ENCODE data around the gene ATP6V0A1. TPM values are rescaled to one million over a fixed set of nuclear protein-coding genes. Genes with fewer than 3 reads are reported as not detected.
"Not testable (repeated sequence)": the region's sequence is repeated elsewhere in the genome, so short reads cannot be mapped to it uniquely, and the experiment has no call there.

ATP6V0A1 gene
- total and polyA plus RNA-seq, 3 donors from 2014 or later: 89.9 to 143 (median 131) TPM

GRCh38 chr17:42453439-42453838 lies 5.2 kb upstream of the ATP6V0A1 start:
- intact Hi-C loops (cut with DNase I; ENCODE audit: low total_unique reads): no loop called here
- TF ChIP-seq, protein P1, sequence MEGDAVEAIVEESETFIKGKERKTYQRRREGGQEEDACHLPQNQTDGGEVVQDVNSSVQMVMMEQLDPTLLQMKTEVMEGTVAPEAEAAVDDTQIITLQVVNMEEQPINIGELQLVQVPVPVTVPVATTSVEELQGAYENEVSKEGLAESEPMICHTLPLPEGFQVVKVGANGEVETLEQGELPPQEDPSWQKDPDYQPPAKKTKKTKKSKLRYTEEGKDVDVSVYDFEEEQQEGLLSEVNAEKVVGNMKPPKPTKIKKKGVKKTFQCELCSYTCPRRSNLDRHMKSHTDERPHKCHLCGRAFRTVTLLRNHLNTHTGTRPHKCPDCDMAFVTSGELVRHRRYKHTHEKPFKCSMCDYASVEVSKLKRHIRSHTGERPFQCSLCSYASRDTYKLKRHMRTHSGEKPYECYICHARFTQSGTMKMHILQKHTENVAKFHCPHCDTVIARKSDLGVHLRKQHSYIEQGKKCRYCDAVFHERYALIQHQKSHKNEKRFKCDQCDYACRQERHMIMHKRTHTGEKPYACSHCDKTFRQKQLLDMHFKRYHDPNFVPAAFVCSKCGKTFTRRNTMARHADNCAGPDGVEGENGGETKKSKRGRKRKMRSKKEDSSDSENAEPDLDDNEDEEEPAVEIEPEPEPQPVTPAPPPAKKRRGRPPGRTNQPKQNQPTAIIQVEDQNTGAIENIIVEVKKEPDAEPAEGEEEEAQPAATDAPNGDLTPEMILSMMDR (IDR thresholded peaks at IDR 0.05): no peak
- no peak for TF ChIP-seq POLR2A (IDR thresholded peaks at IDR 0.05)
- no peak overlapping the region for H3K27ac ChIP-seq
- 54 to 61% methylated on average over 2 of the region's 2 CpGs for WGBS, 2 donors
- no peaks in the 10 kb centered on the region for H3K27me3 ChIP-seq
- no peaks in the 10 kb centered on the region for H3K36me3 ChIP-seq (ENCODE audit: low read depth, missing control alignments)
- H3K4me3 ChIP-seq: no peak overlapping the region
- no peak for DNase-seq
- H3K4me1 ChIP-seq: peaks cover 11% of the 10 kb centered on the region
- H3K9me3 ChIP-seq: no peaks in the 10 kb centered on the region

DNA sequence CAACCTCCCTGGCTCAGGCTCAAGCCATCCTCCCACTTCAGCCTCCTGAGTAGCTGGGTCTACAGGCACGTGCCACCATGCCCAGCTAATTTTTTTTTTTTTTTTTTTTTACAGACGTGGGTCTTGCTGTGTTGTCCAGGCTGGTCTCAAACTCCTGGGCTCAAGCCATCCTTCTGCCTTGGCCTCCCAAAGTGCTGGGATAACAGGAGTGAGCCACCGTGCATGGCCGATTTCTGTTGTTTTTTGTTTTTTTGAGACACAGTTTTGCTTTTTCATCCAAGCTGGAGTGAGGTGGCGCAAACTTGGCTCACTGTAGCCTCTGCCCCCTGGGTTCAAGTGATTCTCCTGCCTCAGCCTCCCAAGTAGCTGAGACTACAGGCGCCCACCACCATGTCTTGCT lies 3.7 kb upstream of the ATP6V0A1 start:
- H3K4me1 ChIP-seq: peaks cover 14% of the 10 kb centered on the region
- H3K4me3 ChIP-seq; H3K9me3 ChIP-seq; H3K27me3 ChIP-seq; H3K27ac ChIP-seq; H3K36me3 ChIP-seq (ENCODE audit: low read depth, missing control alignments); DNase-seq; intact Hi-C loops (cut with DNase I; ENCODE audit: low total_unique reads): not testable (repeated sequence)
- WGBS, 2 donors: 93 to 95% methylated on average over 6 of the region's 6 CpGs

GRCh38 chr17:42456223-42457106 lies 2.2 kb upstream of the ATP6V0A1 start:
- Histone ChIP-seq H3K4me1 (peaks cover 21% of the 10 kb centered on the region), H3K27ac (peak overlapping the region; percentile 77 to 97), H3K36me3 (ENCODE audit: low read depth, missing control alignments) (no peaks in the 10 kb centered on the region), H3K27me3 (no peaks in the 10 kb centered on the region), H3K4me3 (no peak overlapping the region), H3K9me3 (no peaks in the 10 kb centered on the region)
- TF ChIP-seq, protein P1 (IDR thresholded peaks at IDR 0.05): no peak
- no peak for TF ChIP-seq POLR2A (IDR thresholded peaks at IDR 0.05)
- WGBS, 2 donors: 42% methylated on average over 5 of the region's 5 CpGs
- DNase-seq: peak; percentile 43
- intact Hi-C loops (cut with DNase I; ENCODE audit: low total_unique reads): no loop called here

- WGBS, 2 donors: 36 to 37% methylated on average over 6 of the region's 6 CpGs
- no peak for TF ChIP-seq POLR2A (IDR thresholded peaks at IDR 0.05)
- TF ChIP-seq, protein P1 (IDR thresholded peaks at IDR 0.05): no peak
- no peaks in the 10 kb centered on the region for H3K36me3 ChIP-seq (ENCODE audit: low read depth, missing control alignments)
- no peaks in the 10 kb centered on the region for H3K9me3 ChIP-seq
- peak overlapping the region; percentile 97 to 99 for H3K27ac ChIP-seq
- no peak overlapping the region for H3K4me3 ChIP-seq
- no peak for DNase-seq
- intact Hi-C loops (cut with DNase I; ENCODE audit: low total_unique reads): no loop called here
- no peaks in the 10 kb centered on the region for H3K27me3 ChIP-seq
- H3K4me1 ChIP-seq: peaks cover 21% of the 10 kb centered on the region
Observed at GRCh38 chr17:42457107-42457792, 1.4 kb upstream of the ATP6V0A1 start.

DNA sequence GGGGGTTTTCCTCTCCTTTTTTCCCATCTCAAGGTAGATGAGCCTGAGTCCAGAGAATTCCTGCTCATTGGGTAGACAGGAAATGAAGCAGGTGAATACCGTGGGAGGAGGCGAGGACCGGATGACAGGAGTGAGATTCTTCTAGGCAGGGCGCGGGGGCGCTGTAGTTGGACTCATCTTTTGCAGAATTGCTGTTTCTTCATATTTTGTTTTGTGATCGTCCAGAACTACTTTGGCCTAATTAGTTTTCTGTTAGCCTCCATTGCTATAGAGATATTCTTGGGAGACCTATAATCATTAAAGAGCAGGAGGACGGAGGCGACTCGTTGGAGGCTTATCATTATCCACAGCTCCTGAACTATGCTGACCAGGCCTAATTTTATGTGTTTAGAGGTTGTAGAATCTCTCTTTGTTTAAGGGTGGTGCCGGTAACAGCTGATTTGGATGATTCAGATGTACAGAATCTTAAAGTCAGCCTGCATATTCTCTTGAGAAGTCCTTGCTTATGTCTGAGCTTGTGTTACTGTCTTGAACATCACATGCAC lies 650 bp downstream of the ATP6V0A1 start:
- TF ChIP-seq, protein P1 (IDR thresholded peaks at IDR 0.05): peak in 2 of 3 experiments; percentile 27 to 35
- TF ChIP-seq POLR2A (IDR thresholded peaks at IDR 0.05): no peak
- no peaks in the 10 kb centered on the region for H3K27me3 ChIP-seq
- intact Hi-C loops (cut with DNase I; ENCODE audit: low total_unique reads): no loop called here
- no peaks in the 10 kb centered on the region for H3K9me3 ChIP-seq
- peaks cover 21% of the 10 kb centered on the region for H3K4me1 ChIP-seq
- DNase-seq: peak; percentile 81
- no peaks in the 10 kb centered on the region for H3K36me3 ChIP-seq (ENCODE audit: low read depth, missing control alignments)
- H3K27ac ChIP-seq: peak overlapping the region; percentile 97 to 99
- peak overlapping the region; percentile 79 to 96 for H3K4me3 ChIP-seq
- WGBS, 2 donors: 1 to 2% methylated on average over 11 of the region's 11 CpGs

Measured in testis (tissue), 3 donors.